HG02885 (cell line): ENCODE results near the gene TMCC1.
A peak's percentile ranks its signal among the peaks of the same experiment; 100 is the strongest.
"Not testable (repeated sequence)": the region's sequence is repeated elsewhere in the genome, so short reads cannot be mapped to it uniquely, and the experiment has no call there.

Experiments used
- ATAC-seq: cut with Tn5 transposase; IDR thresholded peaks from one replicate; pipeline ENCODE4 v1.9.1; 2021; ENCODE audit warnings: mild to moderate bottlenecking; ENCODE audit not compliant: unreplicated experiment, poor library complexity

Gene TMCC1

DNA sequence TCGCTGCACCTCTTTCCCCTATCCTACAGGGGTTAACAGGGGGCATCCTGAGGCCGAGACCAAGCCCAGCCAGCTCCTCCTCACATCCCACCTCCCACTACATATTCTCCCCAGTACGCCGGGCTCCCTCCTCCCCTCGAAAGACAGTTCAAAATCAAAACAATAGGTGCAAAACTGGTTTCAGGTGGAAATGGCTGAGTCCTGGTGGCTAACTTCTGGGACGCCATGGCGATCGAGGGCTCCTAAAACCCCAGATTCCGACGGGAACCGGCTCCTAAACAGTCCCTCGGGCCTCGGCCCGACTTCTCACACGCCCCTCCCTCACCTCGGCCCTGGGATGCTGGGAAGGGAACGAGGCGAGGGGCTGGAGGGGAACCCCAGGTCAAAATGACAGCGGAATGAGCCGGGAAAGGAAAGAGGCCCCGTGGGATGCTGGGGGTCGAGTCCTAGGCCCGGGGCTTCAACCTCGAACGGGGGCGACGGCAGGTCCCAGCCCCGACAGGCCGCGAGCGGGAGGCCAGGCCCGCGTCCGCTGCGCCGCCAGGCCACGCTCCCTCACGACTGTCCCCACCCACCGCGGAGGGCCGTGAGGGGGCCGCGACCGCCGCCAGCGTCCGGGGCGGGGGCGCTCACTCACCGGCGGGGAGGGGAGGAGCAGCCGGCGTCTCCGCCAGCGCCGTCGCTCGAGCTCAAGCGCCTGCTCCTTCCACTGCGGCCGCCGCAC, 492 bp downstream of the TMCC1 start:
- peak; percentile 72 for ATAC-seq

DNA sequence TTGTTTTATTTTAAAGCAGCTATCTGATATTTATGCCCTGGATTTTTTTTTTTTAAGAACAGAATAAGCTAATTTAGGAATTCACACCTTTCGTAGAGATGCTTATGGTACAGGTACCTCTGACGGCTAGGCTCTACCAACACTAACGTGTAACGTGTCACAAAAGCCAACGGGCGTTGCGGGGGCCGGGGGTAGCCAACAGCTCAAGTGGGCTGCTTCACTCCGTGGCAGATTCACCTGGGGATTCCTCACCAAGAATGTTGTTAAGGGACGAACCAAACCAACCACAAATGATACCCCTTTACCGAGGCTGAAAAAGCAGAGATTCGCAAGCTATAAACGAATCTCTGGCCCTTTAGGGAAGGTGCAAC, 1.0 kb downstream of the TMCC1 start:
- no peak for ATAC-seq

- no peak for ATAC-seq
Observed at GRCh38 chr3:129890891-129891290, 2.6 kb downstream of the TMCC1 start.

GRCh38 chr3:129890125-129890524, 3.4 kb downstream of the TMCC1 start:
- ATAC-seq = no peak

- ATAC-seq = no peak
Observed at GRCh38 chr3:129888771-129889170, 4.7 kb downstream of the TMCC1 start.

GRCh38 chr3:129881261-129881660, 12.2 kb downstream of the TMCC1 start:
- no peak for ATAC-seq

- no peak for ATAC-seq
Observed at GRCh38 chr3:129878355-129878754, 15.2 kb downstream of the TMCC1 start.

GRCh38 chr3:129874479-129874878, 19.0 kb downstream of the TMCC1 start:
- ATAC-seq = not testable (repeated sequence)

- ATAC-seq = no peak
Observed at GRCh38 chr3:129868912-129869311, 24.6 kb downstream of the TMCC1 start.

GRCh38 chr3:129867506-129868124, 25.9 kb downstream of the TMCC1 start:
- no peak for ATAC-seq

- ATAC-seq = no peak
Observed at GRCh38 chr3:129865806-129866205, 27.7 kb downstream of the TMCC1 start.

DNA sequence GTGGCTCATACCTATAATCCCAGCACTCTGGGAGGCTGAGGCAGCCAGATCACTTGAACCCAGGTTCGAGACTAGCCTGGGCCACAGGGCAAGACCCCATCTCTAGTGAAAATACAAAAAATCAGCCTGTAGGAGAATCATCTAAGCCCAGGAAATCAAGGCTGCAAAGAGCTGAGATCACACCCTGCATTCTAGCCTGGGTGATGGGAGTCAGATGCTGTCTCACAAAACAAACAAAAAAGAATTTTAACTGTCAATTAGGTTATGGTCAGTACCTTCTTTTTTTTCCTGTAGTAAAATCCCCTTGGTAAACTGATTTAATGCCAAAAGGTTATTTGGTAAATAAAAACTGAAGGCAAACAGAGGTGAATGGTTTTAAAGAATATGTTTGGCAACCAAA, 29.0 kb downstream of the TMCC1 start:
- ATAC-seq = no peak

GRCh38 chr3:129859272-129859671, 34.2 kb downstream of the TMCC1 start:
- no peak for ATAC-seq

DNA sequence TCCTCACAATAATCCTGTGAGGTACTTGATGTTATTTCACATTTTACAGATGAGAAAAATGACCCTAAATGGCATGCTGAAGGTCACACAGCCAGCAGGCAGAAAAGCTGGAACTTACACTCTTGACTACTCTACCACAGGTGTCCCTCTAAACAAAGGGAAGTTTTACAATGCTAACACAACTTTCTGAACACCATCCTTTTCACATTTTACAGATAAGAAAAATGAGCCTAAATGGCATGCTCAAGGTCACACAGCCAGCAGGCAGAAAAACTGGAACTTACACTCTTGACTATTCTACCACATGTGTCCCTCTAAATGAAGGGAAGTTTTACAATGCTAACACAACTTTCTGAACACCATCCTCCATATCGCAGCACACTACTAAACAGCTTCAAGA, 35.6 kb downstream of the TMCC1 start:
- no peak for ATAC-seq

DNA sequence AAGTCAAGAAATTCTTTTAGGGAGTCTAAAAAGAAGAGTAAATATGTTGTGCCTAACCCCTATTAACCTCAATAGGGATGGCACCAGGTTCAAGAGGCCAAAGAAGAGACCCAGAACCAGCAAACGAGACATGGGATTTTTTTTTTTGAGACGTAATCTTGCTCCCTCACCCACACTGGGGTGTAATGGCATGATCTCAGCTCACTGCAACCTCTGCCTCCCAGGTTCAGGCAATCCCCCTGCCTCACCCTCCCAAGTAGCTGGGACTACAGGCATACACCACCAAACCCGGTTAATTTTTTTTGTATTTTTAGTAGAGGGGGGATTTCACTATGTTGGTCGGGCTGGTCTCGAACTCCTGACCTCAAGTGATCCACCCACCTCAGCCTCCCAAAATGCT, 36.7 kb downstream of the TMCC1 start:
- not testable (repeated sequence) for ATAC-seq

DNA sequence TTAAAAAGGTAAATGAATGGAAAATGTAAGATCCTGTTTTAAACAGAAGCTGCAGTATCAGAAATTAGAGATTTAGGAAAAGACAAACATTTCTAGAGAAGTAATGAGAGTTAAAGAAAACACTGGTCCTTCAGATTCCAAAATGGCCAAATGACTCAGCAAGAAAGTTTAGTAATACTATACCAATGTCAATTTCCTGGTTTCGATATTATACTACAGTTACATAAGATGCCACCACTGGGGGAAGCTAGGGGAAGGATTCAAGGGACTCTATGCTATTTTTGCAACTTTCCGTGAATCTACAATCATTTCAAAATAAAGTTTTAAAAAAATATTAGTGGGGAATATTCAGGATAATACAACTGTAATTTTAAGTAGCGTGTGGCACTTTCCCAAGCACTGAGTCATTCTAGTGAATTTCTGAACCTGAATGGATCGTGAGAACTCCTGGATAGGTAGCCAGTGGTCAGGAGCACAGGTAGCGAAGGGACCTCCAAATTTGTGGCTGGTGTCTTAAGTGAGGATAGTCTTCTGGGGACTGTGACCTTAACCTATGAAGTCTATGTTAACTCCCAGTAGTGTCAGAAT, 37.6 kb downstream of the TMCC1 start:
- no peak for ATAC-seq

- no peak for ATAC-seq
Observed at GRCh38 chr3:129855170-129855831, 38.2 kb downstream of the TMCC1 start.

DNA sequence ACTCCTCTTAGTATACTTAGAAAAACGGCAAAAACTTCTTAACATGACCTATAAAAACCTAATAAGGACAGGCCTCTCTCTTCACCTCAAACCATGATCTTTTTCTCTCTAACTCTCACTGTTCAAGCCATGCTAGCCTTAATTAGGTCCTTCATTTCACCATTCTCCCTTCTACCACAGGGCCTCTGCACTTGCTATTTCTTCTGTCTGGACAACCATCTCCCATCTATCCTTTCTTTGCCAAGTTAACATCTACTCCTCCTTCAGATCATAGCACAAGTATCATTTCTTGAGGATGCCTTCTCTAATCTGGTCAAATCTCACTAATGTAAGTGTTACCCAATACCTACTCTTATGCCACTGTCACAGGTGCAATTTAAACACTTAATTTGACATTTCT, 39.1 kb downstream of the TMCC1 start:
- ATAC-seq = no peak

- no peak for ATAC-seq
Observed at GRCh38 chr3:129845956-129846355, 47.6 kb downstream of the TMCC1 start.

DNA sequence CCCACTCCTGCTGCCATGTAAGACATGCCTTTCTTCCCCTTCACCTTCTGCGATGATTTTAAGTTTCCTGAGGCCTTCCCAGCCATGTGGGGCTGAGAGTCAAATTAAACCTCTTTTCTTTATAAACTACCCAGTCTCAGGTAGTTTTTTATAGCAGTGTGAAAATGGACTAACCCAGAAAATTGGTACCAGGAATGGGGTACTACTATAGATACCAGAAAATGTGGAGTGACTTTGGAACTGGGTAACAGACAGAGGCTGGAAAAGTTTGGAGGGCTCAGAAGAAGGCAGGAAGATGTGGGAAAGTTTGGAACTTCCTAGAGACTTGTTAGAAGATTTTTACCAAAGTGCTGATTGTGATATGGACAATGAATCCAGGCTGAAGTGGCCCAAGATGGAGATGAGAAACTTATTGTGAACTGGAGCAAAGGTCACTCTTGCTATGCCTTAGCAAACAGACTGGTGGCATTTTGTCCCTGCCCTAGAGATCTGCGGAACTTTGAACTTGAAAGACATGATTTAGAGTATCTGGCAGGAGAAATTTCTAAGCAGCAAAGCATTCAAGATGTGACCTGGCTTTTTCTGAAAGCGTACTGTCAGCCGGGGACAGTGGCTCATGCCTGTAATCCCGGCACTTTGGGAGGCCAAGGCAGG, 52.7 kb downstream of the TMCC1 start:
- ATAC-seq = no peak

DNA sequence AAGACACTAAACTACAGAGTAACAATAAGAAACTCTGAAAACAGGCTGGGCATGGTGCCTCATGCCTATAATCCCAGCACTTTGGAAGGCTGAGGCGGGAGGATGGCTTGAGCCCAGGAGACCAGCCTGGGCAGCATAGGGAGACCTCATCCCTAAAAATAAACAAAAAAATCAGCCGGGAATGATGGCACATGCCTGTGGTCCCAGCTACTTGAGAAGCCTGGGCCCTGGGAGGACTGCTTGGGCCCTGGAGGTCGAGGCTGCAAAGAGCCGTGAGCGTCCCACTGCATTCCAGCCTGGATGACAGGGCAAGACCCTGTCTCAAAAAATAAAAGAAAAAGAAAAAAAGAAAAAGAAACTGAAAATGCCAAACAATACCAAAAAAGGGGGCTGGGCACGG, 55.4 kb downstream of the TMCC1 start:
- ATAC-seq = no peak
